Measurements from ENCODE around the gene WWOX.
A peak's percentile ranks its signal among the peaks of the same experiment; 100 is the strongest.

Gene WWOX

GRCh38 chr16:78770353-78771091 lies 671.1 kb downstream of the WWOX start:
- no peak overlapping the region for H3K27ac ChIP-seq (ENCODE audit: low read length)
- H3K4me2 ChIP-seq (ENCODE audit: insufficient read depth, low read length) = no peak overlapping the region
- peak; percentile 82 for ATAC-seq (ENCODE audit: insufficient read depth, low read depth)

GRCh38 chr16:78773291-78773702 lies 673.8 kb downstream of the WWOX start:
- no peaks in the 10 kb centered on the region for H3K27me3 ChIP-seq (ENCODE audit: insufficient read depth, low read length, poor library complexity)
- H3K4me3 ChIP-seq (ENCODE audit: low read depth in 1 of 2, low read length in 2 of 2) = no peak overlapping the region
- no peak overlapping the region for H2AFZ ChIP-seq (ENCODE audit: low read depth, low read length)
- no peaks in the 10 kb centered on the region for H3K4me1 ChIP-seq (ENCODE audit: insufficient read depth, low read length)
- no peak for TF ChIP-seq EZH2 (IDR thresholded peaks at IDR 0.05; ENCODE audit: borderline replicate concordance, low read depth, low read length, severe bottlenecking)
- TF ChIP-seq, protein P1, sequence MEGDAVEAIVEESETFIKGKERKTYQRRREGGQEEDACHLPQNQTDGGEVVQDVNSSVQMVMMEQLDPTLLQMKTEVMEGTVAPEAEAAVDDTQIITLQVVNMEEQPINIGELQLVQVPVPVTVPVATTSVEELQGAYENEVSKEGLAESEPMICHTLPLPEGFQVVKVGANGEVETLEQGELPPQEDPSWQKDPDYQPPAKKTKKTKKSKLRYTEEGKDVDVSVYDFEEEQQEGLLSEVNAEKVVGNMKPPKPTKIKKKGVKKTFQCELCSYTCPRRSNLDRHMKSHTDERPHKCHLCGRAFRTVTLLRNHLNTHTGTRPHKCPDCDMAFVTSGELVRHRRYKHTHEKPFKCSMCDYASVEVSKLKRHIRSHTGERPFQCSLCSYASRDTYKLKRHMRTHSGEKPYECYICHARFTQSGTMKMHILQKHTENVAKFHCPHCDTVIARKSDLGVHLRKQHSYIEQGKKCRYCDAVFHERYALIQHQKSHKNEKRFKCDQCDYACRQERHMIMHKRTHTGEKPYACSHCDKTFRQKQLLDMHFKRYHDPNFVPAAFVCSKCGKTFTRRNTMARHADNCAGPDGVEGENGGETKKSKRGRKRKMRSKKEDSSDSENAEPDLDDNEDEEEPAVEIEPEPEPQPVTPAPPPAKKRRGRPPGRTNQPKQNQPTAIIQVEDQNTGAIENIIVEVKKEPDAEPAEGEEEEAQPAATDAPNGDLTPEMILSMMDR (IDR thresholded peaks at IDR 0.05; ENCODE audit: borderline replicate concordance, extremely low read depth, low read length, poor library complexity, severe bottlenecking) = no peak
- H3K36me3 ChIP-seq (ENCODE audit: insufficient read depth, low read length) = no peaks in the 10 kb centered on the region
- no peaks in the 10 kb centered on the region for H3K79me2 ChIP-seq (ENCODE audit: insufficient read depth, low read length)
- H3K27ac ChIP-seq (ENCODE audit: low read length) = no peak overlapping the region
- no peaks in the 10 kb centered on the region for H4K20me1 ChIP-seq (ENCODE audit: insufficient read depth, low read length)
- no peaks in the 10 kb centered on the region for H3K9me3 ChIP-seq (ENCODE audit: insufficient read depth, low read length, severe bottlenecking)
- no peak overlapping the region for H3K9ac ChIP-seq (ENCODE audit: low read depth, low read length)
- DNase-seq = no peak
- H3K4me2 ChIP-seq (ENCODE audit: insufficient read depth, low read length) = no peak overlapping the region
- ATAC-seq (ENCODE audit: insufficient read depth, low read depth) = no peak

More at GRCh38 chr16:78770353-78771091, 671.1 kb downstream of the WWOX start:
- Histone ChIP-seq H4K20me1 (ENCODE audit: insufficient read depth, low read length) (no peaks in the 10 kb centered on the region), H3K9ac (ENCODE audit: low read depth, low read length) (no peak overlapping the region), H3K27me3 (ENCODE audit: insufficient read depth, low read length, poor library complexity) (no peaks in the 10 kb centered on the region), H2AFZ (ENCODE audit: low read depth, low read length) (no peak overlapping the region), H3K4me3 (ENCODE audit: low read depth in 1 of 2, low read length in 2 of 2) (no peak overlapping the region), H3K4me1 (ENCODE audit: insufficient read depth, low read length) (no peaks in the 10 kb centered on the region), H3K9me3 (ENCODE audit: insufficient read depth, low read length, severe bottlenecking) (no peaks in the 10 kb centered on the region), H3K79me2 (ENCODE audit: insufficient read depth, low read length) (no peaks in the 10 kb centered on the region), H3K36me3 (ENCODE audit: insufficient read depth, low read length) (no peaks in the 10 kb centered on the region)
- DNase-seq = peak; percentile 67
- TF ChIP-seq, protein P1 (IDR thresholded peaks at IDR 0.05; ENCODE audit: borderline replicate concordance, extremely low read depth, low read length, poor library complexity, severe bottlenecking) = peak; percentile 81
- no peak for TF ChIP-seq EZH2 (IDR thresholded peaks at IDR 0.05; ENCODE audit: borderline replicate concordance, low read depth, low read length, severe bottlenecking)

GRCh38 chr16:78773706-78774105 lies 674.3 kb downstream of the WWOX start:
- no peak overlapping the region for H3K27ac ChIP-seq (ENCODE audit: low read length)
- H3K4me2 ChIP-seq (ENCODE audit: insufficient read depth, low read length) = no peak overlapping the region
- no peak overlapping the region for H2AFZ ChIP-seq (ENCODE audit: low read depth, low read length)
- H3K79me2 ChIP-seq (ENCODE audit: insufficient read depth, low read length) = no peaks in the 10 kb centered on the region
- TF ChIP-seq, protein P1 (IDR thresholded peaks at IDR 0.05; ENCODE audit: borderline replicate concordance, extremely low read depth, low read length, poor library complexity, severe bottlenecking) = no peak
- H3K9me3 ChIP-seq (ENCODE audit: insufficient read depth, low read length, severe bottlenecking) = no peaks in the 10 kb centered on the region
- no peaks in the 10 kb centered on the region for H4K20me1 ChIP-seq (ENCODE audit: insufficient read depth, low read length)
- H3K9ac ChIP-seq (ENCODE audit: low read depth, low read length) = no peak overlapping the region
- H3K4me1 ChIP-seq (ENCODE audit: insufficient read depth, low read length) = no peaks in the 10 kb centered on the region
- DNase-seq = no peak
- no peaks in the 10 kb centered on the region for H3K27me3 ChIP-seq (ENCODE audit: insufficient read depth, low read length, poor library complexity)
- no peaks in the 10 kb centered on the region for H3K36me3 ChIP-seq (ENCODE audit: insufficient read depth, low read length)
- ATAC-seq (ENCODE audit: insufficient read depth, low read depth) = no peak
- no peak overlapping the region for H3K4me3 ChIP-seq (ENCODE audit: low read depth in 1 of 2, low read length in 2 of 2)
